ENCODE results near the gene MXRA8. TPM values are rescaled to one million over a fixed set of nuclear protein-coding genes. Genes with fewer than 3 reads are reported as not detected.

Gene MXRA8
- total and polyA plus RNA-seq, 8 donors: 78.3 to 151 (median 136) TPM

- TF ChIP-seq CTCF (IDR thresholded peaks at IDR 0.05): no peak
- no peaks in the 10 kb centered on the region for H3K9me3 ChIP-seq
- H3K27me3 ChIP-seq: no peaks in the 10 kb centered on the region
- intact Hi-C loops (cut with DNase I): no loop called here
- no peak overlapping the region for H3K4me3 ChIP-seq
- ATAC-seq: no peak
- H3K4me1 ChIP-seq: peaks cover 0 to 3% of the 10 kb centered on the region in 2 donors
- no peak for DNase-seq
- no peak overlapping the region for H3K27ac ChIP-seq
- H3K36me3 ChIP-seq: peaks cover 0 to 36% of the 10 kb centered on the region in 2 donors
Measured at GRCh38 chr1:1381294-1381693, 22.9 kb upstream of the MXRA8 start.

- Histone ChIP-seq H3K36me3 (peaks cover 0 to 32% of the 10 kb centered on the region in 2 donors), H3K9me3 (no peaks in the 10 kb centered on the region), H3K4me3 (no peak overlapping the region), H3K4me1 (peaks cover 0 to 7% of the 10 kb centered on the region in 2 donors), H3K27ac (no peak overlapping the region), H3K27me3 (no peaks in the 10 kb centered on the region)
- intact Hi-C loops (cut with DNase I): no loop called here
- TF ChIP-seq CTCF (IDR thresholded peaks at IDR 0.05): no peak
- DNase-seq: no peak
- ATAC-seq: no peak
Measured at GRCh38 chr1:1380860-1381259, 22.5 kb upstream of the MXRA8 start.

- H3K9me3 ChIP-seq: no peaks in the 10 kb centered on the region
- H3K36me3 ChIP-seq: peaks cover 0 to 32% of the 10 kb centered on the region in 2 donors
- H3K27me3 ChIP-seq: no peaks in the 10 kb centered on the region
- TF ChIP-seq CTCF (IDR thresholded peaks at IDR 0.05): no peak
- ATAC-seq: no peak
- peak in 1 of 4 donors; percentile 59 for DNase-seq
- H3K4me3 ChIP-seq: no peak overlapping the region
- H3K27ac ChIP-seq: no peak overlapping the region
- intact Hi-C loops (cut with DNase I): no loop called here
- peaks cover 11 to 26% of the 10 kb centered on the region in 2 donors for H3K4me1 ChIP-seq
Measured at GRCh38 chr1:1377540-1378205, 19.3 kb upstream of the MXRA8 start.

- H3K36me3 ChIP-seq: peaks cover 0 to 29% of the 10 kb centered on the region in 2 donors
- no peak overlapping the region for H3K27ac ChIP-seq
- no peak for TF ChIP-seq CTCF (IDR thresholded peaks at IDR 0.05)
- DNase-seq: peak in 1 of 4 donors; percentile 44
- no peaks in the 10 kb centered on the region for H3K9me3 ChIP-seq
- intact Hi-C loops (cut with DNase I): no loop called here
- no peak for ATAC-seq
- peaks cover 16 to 36% of the 10 kb centered on the region in 2 donors for H3K4me1 ChIP-seq
- H3K4me3 ChIP-seq: peak overlapping the region in 1 of 2 donors; percentile 80
- no peaks in the 10 kb centered on the region for H3K27me3 ChIP-seq
Measured at GRCh38 chr1:1376551-1377226, 18.3 kb upstream of the MXRA8 start.

GRCh38 chr1:1374929-1375662 is 16.7 kb upstream of the MXRA8 start, which contains the start of gene AURKAIP1:
TSS of gene AURKAIP1 (minus strand) at chr1:1375207. CDS start at chr1:1374756, 451 bp downstream.
- TF ChIP-seq CTCF (IDR thresholded peaks at IDR 0.05): no peak
- Histone ChIP-seq H3K27me3 (no peaks in the 10 kb centered on the region), H3K27ac (peak within 1 kb of the TSS; percentile 93 to 94), H3K9me3 (no peaks in the 10 kb centered on the region), H3K36me3 (peaks cover 0 to 14% of the 10 kb centered on the region in 2 donors), H3K4me3 (peak within 1 kb of the TSS; percentile 80 to 96), H3K4me1 (peaks cover 18 to 46% of the 10 kb centered on the region in 2 donors)
- peak; percentile 95 for ATAC-seq
- intact Hi-C loops (cut with DNase I): no loop called here
- DNase-seq: peak; percentile 98 to 100 (median 99)
